A549 (cell line): ENCODE measurements around the gene CRTC3. TPM values are rescaled to one million over a fixed set of nuclear protein-coding genes. Genes with fewer than 3 reads are reported as not detected.

Experiments
- ATAC-seq, 2 experiments: fragments of 200-7000 bp in 1 of 2; fragments of >200 bp in 1 of 2; cut with Nextera tagmentation in 1 of 2; cut with Tn5 transposase in 1 of 2; 3 replicates each; pipeline versions ENCODE4 v1.8.0 to v1.9.1; 2018 to 2020; ENCODE audit warnings: mild to moderate bottlenecking in 1 of 2, moderate library complexity in 1 of 2
- CTCF ChIA-PET: fragments of 300-600 bp; sonication (Branson Sonifier 250); formaldehyde crosslinking; extraction: SDS; loops from one replicate; lab custom pipeline; 2021; ENCODE audit warnings: antibody characterized with exemption, inconsistent platforms; lab: Yijun Ruan, JAX
- POLR2A ChIA-PET: fragments of 350-600 bp; formaldehyde crosslinking; extraction: SDS; loops from one replicate; lab custom pipeline; 2021; ENCODE audit warnings: antibody characterized with exemption, inconsistent platforms; lab: Yijun Ruan, JAX
- DNase-seq, 2 experiments: peaks; one replicate each; pipeline versions ENCODE4 v3.0.0 to v3.0.0-alpha.2; 2011 to 2016; ENCODE audit warnings: low read depth in 1 of 2, low spot score in 1 of 2
- FAIRE-seq: peaks from 2 replicates; lab custom pipeline; 2011; peaks lifted over from hg19 to GRCh38; lab: Jason Lieb, UNC
- H3K27ac ChIP-seq, 2 experiments: fragments of >200 bp; sonication (Bioruptor Twin); formaldehyde crosslinking; 3 replicates each; pipeline ENCODE4 v1.5.1; 2016 to 2017
- H3K4me1 ChIP-seq: fragments of >200 bp; sonication (Bioruptor Twin); formaldehyde crosslinking; 3 replicates; pipeline ENCODE4 v1.6.1; 2016
- H3K4me2 ChIP-seq: fragments of >200 bp; sonication (Bioruptor Twin); formaldehyde crosslinking; 3 replicates; pipeline ENCODE4 v1.6.1; 2016
- H3K4me3 ChIP-seq: fragments of >200 bp; sonication (Bioruptor Twin); formaldehyde crosslinking; 3 replicates; pipeline ENCODE4 v1.5.1; 2016
- H3K9me3 ChIP-seq: fragments of >200 bp; sonication (Bioruptor Twin); formaldehyde crosslinking; 3 replicates; pipeline ENCODE4 v1.6.1; 2016
- CBX2 ChIP-seq: fragments of 200-600 bp; sonication (generic); IDR thresholded peaks from 2 replicates; pipeline ENCODE4 v1.6.1; 2016; ENCODE audit warnings: low read depth, mild to moderate bottlenecking, borderline replicate concordance
- CHD4 ChIP-seq: fragments of 200-600 bp; sonication (generic); IDR thresholded peaks from 2 replicates; pipeline ENCODE4 v1.6.1; 2016; ENCODE audit warnings: antibody characterized with exemption, mild to moderate bottlenecking, borderline replicate concordance
- CTCF ChIP-seq: fragments of >200 bp; sonication (Bioruptor Twin); formaldehyde crosslinking; IDR thresholded peaks from 3 replicates; pipeline ENCODE4 v1.5.1; 2016
- EHMT2 ChIP-seq: fragments of 200-600 bp; sonication (generic); IDR thresholded peaks from 2 replicates; pipeline ENCODE4 v1.6.1; 2016; ENCODE audit warnings: antibody characterized with exemption, low read depth, mild to moderate bottlenecking, moderate library complexity
- EP300 ChIP-seq, 2 experiments: fragments of >200 bp; sonication (Bioruptor Twin); formaldehyde crosslinking; IDR thresholded peaks; 2 replicates in 1 of 2; 3 replicates in 1 of 2; pipeline ENCODE4 v1.6.1; 2016 to 2017
- GATA3 ChIP-seq: IDR thresholded peaks from 2 replicates; pipeline ENCODE4 v1.6.1; 2012; ENCODE audit warnings: borderline replicate concordance
- KDM5A ChIP-seq: fragments of 200-600 bp; sonication (generic); IDR thresholded peaks from 2 replicates; pipeline ENCODE4 v1.6.1; 2016; ENCODE audit warnings: antibody characterized with exemption, mild to moderate bottlenecking
- NFE2L2 ChIP-seq: fragments of 150-350 bp; conservative IDR thresholded peaks from 2 replicates; pipeline ENCODE4 v1.6.1; 2014; ENCODE audit warnings: low read length
- NPAS2 ChIP-seq: fragments of 250-450 bp; sonication (Bioruptor Pico); IDR thresholded peaks from 2 replicates; pipeline ENCODE4 v1.8.0; 2022; ENCODE audit warnings: mild to moderate bottlenecking, moderate library complexity, borderline replicate concordance
- PHF8 ChIP-seq: fragments of 200-600 bp; sonication (generic); IDR thresholded peaks from 2 replicates; pipeline ENCODE4 v1.6.1; 2016; ENCODE audit warnings: low read depth, mild to moderate bottlenecking, antibody characterized with exemption, moderate library complexity, borderline replicate concordance
- POLR2A ChIP-seq: IDR thresholded peaks from 2 replicates; pipeline ENCODE4 v1.6.1; 2012; ENCODE audit warnings: mild to moderate bottlenecking, low read length
- POLR2AphosphoS2 ChIP-seq: conservative IDR thresholded peaks from 2 replicates; pipeline ENCODE4 v1.6.1; 2012; ENCODE audit warnings: low read length, improper control_type of control experiment, inconsistent platforms
- RAD21 ChIP-seq, 2 experiments: fragments of >200 bp in 1 of 2; sonication (Bioruptor Twin) in 1 of 2; formaldehyde crosslinking in 1 of 2; IDR thresholded peaks in 1 of 2; conservative IDR thresholded peaks in 1 of 2; 2 replicates in 1 of 2; 3 replicates in 1 of 2; pipeline ENCODE4 v1.6.1; 2012 to 2018; ENCODE audit warnings: inconsistent platforms in 1 of 2
- RARB ChIP-seq: fragments of 250-450 bp; sonication (Bioruptor Pico); IDR thresholded peaks from 2 replicates; pipeline ENCODE4 v1.8.0; 2021; ENCODE audit warnings: mild to moderate bottlenecking, moderate library complexity
- RFX5 ChIP-seq: fragments of 450-650 bp; IDR thresholded peaks from 2 replicates; pipeline ENCODE4 v1.7.1; 2014; ENCODE audit warnings: antibody characterized with exemption, mild to moderate bottlenecking, moderate library complexity
- SREBF2 ChIP-seq: fragments of 450-650 bp; IDR thresholded peaks from 2 replicates; pipeline ENCODE4 v1.6.1; 2014; ENCODE audit warnings: mild to moderate bottlenecking, moderate library complexity
- TP53 ChIP-seq: fragments of 250-450 bp; sonication (Bioruptor Pico); IDR thresholded peaks from 2 replicates; pipeline ENCODE4 v1.5.0; 2021; ENCODE audit warnings: mild to moderate bottlenecking, moderate library complexity
- USF2 ChIP-seq: fragments of 450-650 bp; IDR thresholded peaks from 2 replicates; pipeline ENCODE4 v1.6.1; 2014; ENCODE audit warnings: antibody characterized with exemption
- ZNF302 ChIP-seq: fragments of 250-450 bp; sonication (Bioruptor Pico); IDR thresholded peaks from 2 replicates; pipeline ENCODE4 v1.9.0; 2021; ENCODE audit warnings: inconsistent platforms, mild to moderate bottlenecking, moderate library complexity
- WGBS: methylation state at CpG from one replicate; pipeline ENCODE4 v1.1.6; 2017; ENCODE audit errors: missing lambda C conversion rate; 5-methylcytosine and 5-hydroxymethylcytosine counted together
- polyA plus RNA-seq, 4 experiments: library from polyadenylated mRNA; depleted of rRNA in 3 of 4; stranded (reverse); fragments of >200 nt; fragmentation: RNase III in 1 of 4; extraction: RNeasy Plus Mini Kit Qiagen cat#74134 plus additional on column Dnase treatment in 1 of 4; gene quantifications; 2 replicates in 3 of 4; 3 replicates in 1 of 4; pipeline ENCODE4 v1.2.3, GENCODE V29; 2011 to 2017
- TF ChIP-seq, protein P1 (sequence below): IDR thresholded peaks from 2 replicates; pipeline ENCODE4 v1.6.1; 2012; ENCODE audit warnings: low read depth, borderline replicate concordance
- TF ChIP-seq, protein P2 (sequence below): IDR thresholded peaks from 2 replicates; pipeline ENCODE4 v1.6.1; 2012
- TF ChIP-seq, protein P3 (sequence below): fragments of 150-350 bp; IDR thresholded peaks from 2 replicates; pipeline ENCODE4 v1.6.1; 2014; ENCODE audit warnings: low read depth, mild to moderate bottlenecking, low read length

CRTC3 gene
- polyA plus RNA-seq, 2 of the 4 experiments (the other 2 are of a cell fraction): 17.5 to 30.5 TPM

GRCh38 chr15:90572893-90573292, 43.2 kb downstream of the CRTC3 start:
- POLR2A ChIA-PET: interaction anchor here (0.5 kb wide), 2 partner anchors 210 to 217 kb away, joined by 3 read pairs; no protein-coding TSS in a partner anchor
- no peaks in the 10 kb centered on the region for H3K9me3 ChIP-seq
- no peak for FAIRE-seq
- TF ChIP-seq, protein P1, sequence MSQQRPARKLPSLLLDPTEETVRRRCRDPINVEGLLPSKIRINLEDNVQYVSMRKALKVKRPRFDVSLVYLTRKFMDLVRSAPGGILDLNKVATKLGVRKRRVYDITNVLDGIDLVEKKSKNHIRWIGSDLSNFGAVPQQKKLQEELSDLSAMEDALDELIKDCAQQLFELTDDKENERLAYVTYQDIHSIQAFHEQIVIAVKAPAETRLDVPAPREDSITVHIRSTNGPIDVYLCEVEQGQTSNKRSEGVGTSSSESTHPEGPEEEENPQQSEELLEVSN: no peak
- TF ChIP-seq RFX5 (no peak), EHMT2 (no peak), TP53 (CRISPR knock-in tag) (no peak)
- TF ChIP-seq, protein P2, sequence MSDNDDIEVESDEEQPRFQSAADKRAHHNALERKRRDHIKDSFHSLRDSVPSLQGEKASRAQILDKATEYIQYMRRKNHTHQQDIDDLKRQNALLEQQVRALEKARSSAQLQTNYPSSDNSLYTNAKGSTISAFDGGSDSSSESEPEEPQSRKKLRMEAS: no peak
- TF ChIP-seq, all 56 proteins: peak for 0
- CTCF ChIA-PET: interaction anchor here (0.7 to 1.4 kb wide), 2 partner anchors 16 to 379 kb away, joined by 3 read pairs; no protein-coding TSS in a partner anchor
- WGBS: 91% methylated on average over 3 of the region's 3 CpGs
- DNase-seq (no peak), ATAC-seq (no peak)
- H3K4me2 ChIP-seq: no peak overlapping the region
- no peak overlapping the region for H3K4me3 ChIP-seq
- H3K4me1 ChIP-seq: peaks cover 10% of the 10 kb centered on the region; the same call in 2 of the 3 replicates
- no peak overlapping the region for H3K27ac ChIP-seq

DNA sequence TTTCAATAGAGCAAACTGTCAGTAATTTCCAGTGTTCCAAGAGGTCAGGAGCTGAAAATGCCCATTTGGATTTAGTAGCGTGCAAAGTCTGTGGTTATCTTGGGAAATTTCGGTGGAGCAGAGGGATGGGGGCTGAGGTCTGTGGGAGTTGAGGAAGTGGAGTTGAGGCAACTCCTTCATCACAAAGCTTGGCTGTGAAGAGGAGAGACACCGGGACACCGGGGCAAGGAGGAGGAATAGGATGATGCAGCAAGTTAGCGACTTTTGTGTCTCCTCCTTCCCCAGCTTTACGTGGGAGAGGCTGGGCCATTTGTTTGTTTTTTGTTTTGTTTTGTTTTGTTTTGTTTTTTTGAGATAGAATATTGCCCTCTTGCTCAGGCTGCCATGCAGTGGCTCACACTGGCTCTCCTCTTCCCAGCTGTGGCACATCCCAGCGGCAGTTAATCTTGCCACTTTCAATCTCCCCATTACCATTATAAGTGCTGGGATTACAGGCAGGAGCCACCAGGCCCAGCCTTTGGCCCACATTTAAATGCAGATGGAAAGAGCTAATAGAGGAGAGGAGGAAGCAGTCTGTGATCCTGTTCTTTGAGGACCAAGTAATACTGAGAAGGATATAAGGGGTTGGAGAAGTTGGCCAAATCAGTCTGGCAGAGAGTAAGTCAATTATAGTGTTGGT, 47.1 kb downstream of the CRTC3 start:
- FAIRE-seq (no peak), DNase-seq (no peak)
- no peaks in the 10 kb centered on the region for H3K9me3 ChIP-seq
- ChIA-PET CTCF (interaction anchor here (1.6 kb wide), 1 partner anchor 95 kb away, joined by 3 read pairs; no protein-coding TSS in a partner anchor), POLR2A (no interaction called here)
- H3K4me3 ChIP-seq: no peak overlapping the region
- no peak overlapping the region for H3K4me2 ChIP-seq
- WGBS: 92% methylated on average over 7 of the region's 7 CpGs
- H3K4me1 ChIP-seq: 0 out of 3 replicates have a peak, but pooled peaks cover 3% of the 10 kb centered on the region
- no peak for TF ChIP-seq RARB (CRISPR knock-in tag)
- no peak for TF ChIP-seq TP53 (CRISPR knock-in tag)
- TF ChIP-seq ZNF302 (CRISPR knock-in tag): no peak
- TF ChIP-seq GATA3: no peak
- no peak for TF ChIP-seq CHD4
- no peak for TF ChIP-seq RFX5
- TF ChIP-seq EHMT2: no peak
- no peak for TF ChIP-seq USF2
- TF ChIP-seq NPAS2 (CRISPR knock-in tag): no peak
- no peak for TF ChIP-seq NFE2L2
- TF ChIP-seq KDM5A: no peak
- TF ChIP-seq RAD21 (conservative IDR thresholded peaks at IDR 0.05 in 1 of 2, IDR thresholded peaks at IDR 0.05 in 1 of 2): no peak
- no peak for TF ChIP-seq EP300 (IDR thresholded peaks at IDR 0.05)
- TF ChIP-seq CTCF: no peak
- no peak for TF ChIP-seq PHF8
- no peak for TF ChIP-seq POLR2A
- no peak for TF ChIP-seq CBX2
- TF ChIP-seq, protein P3, sequence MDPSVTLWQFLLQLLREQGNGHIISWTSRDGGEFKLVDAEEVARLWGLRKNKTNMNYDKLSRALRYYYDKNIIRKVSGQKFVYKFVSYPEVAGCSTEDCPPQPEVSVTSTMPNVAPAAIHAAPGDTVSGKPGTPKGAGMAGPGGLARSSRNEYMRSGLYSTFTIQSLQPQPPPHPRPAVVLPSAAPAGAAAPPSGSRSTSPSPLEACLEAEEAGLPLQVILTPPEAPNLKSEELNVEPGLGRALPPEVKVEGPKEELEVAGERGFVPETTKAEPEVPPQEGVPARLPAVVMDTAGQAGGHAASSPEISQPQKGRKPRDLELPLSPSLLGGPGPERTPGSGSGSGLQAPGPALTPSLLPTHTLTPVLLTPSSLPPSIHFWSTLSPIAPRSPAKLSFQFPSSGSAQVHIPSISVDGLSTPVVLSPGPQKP: no peak
- TF ChIP-seq SREBF2: no peak
- no peak for TF ChIP-seq POLR2AphosphoS2
- TF ChIP-seq, all 56 proteins: peak for 0
- H3K27ac ChIP-seq: no peak overlapping the region
- ATAC-seq: no peak
